HG03575 (cell line): ENCODE results near the gene HAVCR2.

Experiments
- ATAC-seq: cut with Tn5 transposase; IDR thresholded peaks from one replicate; pipeline ENCODE4 v1.9.1; 2021; ENCODE audit not compliant: unreplicated experiment, insufficient number of reproducible peaks, low FRiP score; ENCODE audit errors: extremely low read depth

Gene HAVCR2

DNA sequence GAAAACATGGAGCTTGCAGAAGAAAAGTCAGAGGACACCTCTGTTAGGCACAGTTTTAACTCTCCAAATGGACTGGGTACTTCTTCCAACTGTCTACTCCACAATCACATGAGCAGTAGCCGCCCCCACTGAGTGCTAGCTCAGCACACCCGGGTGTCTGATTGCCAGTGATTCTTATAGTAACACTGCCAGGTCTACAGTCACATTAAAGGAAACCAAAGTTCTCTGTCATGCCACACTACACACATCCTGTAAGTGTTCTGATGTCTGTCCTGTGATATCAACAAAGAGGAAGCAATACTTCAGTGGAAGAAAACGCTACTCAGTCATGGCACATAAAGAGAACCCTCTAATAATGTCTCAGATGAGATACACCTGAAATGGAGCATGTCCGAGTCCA, at the start of gene HAVCR2:
Gene HAVCR2 (minus strand): TSS at position 69 of the 400 bp plus-strand sequence. CDS start 61 bp downstream, at position 8.
- ATAC-seq, result peak; percentile 74

DNA sequence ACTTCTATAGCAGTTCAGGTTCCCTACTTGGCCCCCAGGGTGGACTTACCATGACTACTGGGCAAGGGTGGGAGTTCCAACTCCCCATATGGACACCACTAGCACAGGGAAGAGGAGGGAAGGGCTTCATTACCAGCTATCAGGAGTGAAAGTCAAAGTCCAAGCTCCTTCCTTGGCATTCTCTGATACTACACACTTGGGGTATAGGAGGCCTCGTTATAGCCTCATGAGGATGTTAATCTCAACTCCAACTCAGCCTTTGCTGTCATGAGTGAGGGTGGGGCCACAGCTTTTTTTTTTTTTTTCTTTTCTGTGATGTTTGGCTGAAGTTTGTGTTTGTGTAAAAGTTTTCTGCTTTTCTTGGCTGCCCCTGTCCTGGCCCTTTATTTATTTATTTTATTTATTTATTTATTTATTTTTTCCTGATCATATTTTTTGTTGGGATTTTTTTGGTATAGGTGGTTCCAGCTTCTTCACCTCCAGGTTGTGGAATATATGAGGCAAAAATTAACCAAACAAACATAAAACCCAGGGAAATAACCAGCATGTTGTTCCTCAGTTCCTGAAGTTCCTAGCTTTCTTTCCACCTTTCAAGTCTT, 48.5 kb upstream of the HAVCR2 start:
- no peak for ATAC-seq

DNA sequence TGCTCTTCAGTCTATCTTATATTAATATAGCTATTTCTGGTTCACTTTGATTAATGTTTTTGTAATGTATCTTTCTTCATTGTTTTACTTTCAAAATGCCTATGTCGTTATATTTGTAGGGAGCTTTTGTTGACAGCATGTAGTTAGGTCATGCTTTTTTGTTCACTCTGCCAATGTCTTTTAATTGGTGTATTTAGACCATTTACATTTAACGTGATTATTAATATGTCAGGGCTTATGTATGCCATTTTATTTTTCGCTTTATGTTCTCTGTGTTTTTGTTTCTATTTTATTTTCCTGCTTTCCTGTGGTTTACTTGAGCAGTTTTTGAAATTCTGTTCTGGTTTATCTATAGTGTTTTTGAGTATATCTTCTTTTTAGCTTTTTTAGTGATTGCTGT, 46.5 kb upstream of the HAVCR2 start:
- ATAC-seq, result no peak

DNA sequence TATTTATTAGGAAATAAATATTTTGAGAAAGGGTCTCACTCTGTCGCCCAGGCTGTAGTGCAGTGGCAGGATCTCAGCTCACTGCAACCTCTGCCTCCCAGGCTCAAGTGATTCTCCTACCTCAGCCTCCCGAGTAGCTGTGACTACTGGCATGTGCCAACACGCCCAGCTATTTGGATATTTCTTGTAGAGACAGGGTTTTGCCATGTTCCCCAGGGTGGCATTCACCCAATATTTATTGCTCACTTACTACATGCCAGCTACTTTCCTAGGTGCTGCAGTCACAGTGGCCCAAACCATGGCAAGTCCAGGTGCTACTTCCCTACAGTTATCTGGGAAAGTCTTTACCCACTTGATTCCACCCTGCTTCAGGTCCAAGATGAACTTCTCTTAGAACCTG, 42.2 kb upstream of the HAVCR2 start:
- ATAC-seq, result no peak

DNA sequence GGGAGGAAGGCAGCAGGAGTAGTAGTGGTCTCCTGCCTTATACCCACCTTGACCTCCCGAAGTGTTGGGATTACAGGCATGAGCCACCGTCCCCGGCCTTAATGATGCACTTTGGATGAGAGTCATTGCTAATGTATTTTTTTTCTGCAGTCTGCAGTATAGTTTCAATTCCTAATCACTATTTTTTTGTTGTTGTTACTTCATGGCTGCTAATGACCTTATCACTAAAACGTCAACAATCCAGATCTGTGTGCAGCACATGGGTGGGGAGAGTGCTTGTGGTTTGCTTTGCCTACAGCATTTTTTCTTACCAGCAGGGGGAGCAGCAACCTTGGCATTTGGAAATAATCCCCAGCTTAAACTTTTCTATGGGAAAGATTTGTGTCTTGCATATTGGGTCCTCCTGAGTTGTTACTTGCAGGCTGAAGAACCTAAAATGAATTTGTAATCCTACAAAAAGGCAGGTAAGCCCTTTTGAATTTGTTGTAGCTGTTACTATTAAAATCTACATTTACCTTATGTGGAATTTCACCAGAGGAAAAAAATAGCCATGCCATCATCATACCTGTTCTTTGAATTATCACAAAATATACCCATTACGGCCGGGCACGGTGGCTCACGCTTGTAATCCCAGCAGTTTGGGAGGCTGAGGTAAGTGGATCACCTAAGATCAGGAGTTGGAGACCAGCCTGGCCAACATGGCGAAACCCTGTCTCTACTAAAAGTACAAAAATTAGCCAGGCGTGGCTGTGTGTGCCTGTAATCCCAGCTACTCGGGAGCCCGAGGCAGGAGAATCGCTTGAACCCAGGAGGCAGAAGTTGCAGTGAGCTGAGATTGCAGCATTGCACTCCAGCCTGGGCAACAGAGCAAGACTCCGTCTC, 40.1 kb upstream of the HAVCR2 start:
- ATAC-seq, result peak; percentile 42

DNA sequence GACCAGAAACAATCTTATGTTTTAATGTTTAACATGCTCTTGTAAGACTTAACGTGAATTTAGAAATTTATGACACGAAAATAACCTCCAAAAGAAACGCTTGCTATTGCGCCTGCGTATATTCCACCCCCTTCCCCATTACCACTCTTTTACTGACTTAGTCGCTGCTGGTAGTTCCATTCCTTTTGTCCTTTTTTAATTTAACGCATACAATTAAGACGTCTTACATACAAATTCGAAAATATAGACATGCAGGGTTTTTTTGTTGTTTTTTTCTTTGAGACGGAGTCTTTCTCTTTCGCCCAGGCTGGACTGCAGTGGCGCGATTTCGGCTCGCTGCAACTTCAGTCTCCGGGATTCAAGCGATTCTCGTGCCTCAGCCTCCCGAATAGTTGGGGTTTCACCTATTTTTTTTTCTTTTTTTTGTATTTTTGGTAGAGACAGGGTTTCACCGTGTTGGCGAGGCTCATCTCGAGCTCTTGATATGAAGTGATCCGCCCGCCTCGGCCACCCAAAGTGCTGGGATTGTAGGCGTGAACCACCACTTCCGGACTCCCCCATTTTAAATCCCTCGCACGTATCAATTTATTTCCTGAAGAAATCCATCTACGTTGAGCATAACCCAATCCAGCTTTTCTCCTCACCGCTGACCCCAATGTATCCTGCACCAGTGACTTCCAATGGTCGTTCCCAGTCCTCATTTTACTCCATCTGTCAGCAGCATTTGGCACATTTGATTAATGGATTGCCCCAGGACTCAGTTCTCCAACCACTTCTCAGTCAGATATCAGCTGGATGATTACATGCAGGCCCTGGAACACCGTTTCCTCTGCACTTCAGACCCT, 34.5 kb upstream of the HAVCR2 start:
- peak; percentile 24 for ATAC-seq

DNA sequence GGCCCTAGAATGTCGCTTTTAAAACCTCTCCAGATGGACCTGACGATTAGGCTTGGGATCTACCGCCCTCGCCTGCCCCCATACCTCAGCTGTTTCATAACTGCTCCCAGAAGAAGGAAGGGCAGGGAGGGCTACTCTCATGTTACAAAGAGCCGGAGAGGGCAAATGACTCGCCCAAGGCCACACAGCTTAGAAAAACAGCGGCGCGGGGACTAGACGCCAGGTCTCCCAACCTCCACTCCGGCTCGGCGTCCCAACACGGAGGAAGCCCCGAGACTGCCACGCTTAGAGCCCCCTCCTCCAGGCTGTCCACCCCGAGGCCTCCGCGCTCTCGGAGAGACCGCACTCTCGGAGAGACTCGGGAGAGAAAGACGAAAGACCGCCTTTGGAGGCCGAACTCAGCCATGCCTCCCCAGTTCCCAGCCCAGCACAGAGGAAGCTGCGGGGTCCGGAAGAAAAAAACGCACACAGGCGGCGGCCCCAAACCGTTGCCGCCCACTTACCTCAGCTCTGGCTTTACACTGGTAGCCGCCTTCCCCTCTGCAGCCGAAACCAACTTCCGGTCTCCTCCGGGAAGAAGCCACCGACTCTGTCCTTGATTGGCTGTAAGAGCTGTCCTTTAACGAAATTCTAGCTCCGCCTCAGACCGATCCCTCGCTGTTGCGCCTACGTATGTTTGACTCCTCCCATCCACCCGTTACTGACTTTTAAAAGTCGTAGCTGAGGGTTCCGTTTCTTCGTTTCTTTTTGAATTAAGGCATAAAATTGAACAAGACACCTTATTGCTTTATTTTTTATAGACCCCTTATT, 33.7 kb upstream of the HAVCR2 start, which contains the start of gene MED7:
Gene MED7 (minus strand): TSS at position 549 of the 810 bp plus-strand sequence. CDS start 3,434 bp downstream, outside the sequence.
- ATAC-seq, result peak; percentile 99

DNA sequence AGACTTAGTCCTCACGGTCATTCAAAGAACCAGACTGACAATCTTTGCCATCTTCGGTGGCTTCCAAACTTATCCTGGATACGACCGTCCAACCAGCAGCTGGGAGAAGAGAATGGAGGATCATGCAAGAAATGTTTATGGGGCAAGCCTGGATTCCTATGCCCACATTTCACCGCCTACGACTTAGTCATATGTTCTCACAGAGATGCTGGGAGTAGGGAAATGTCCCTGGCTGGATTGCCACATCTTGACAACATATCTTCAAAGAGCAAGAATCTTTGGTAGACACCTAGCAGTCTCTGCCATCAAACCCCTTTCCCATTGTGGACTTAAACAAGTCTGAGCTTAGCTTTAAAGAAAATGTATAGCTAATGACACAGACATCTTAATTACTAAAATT, 28.8 kb upstream of the HAVCR2 start:
- no peak for ATAC-seq

DNA sequence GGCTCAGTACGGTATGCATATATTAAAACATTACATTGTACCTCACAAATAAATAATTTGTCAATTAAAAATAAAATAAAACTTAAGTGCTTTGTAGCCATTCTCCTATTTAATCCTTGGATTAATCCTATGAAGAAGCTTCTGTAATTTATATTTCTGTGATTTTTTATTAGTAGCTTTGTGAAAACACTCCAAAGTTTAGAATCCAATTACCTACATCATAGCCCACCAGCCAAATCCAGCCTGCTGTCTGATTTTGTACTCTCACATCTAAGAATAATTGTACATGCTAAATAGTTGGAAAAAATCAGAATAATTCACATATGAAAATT, 23.4 kb upstream of the HAVCR2 start:
- no peak for ATAC-seq

DNA sequence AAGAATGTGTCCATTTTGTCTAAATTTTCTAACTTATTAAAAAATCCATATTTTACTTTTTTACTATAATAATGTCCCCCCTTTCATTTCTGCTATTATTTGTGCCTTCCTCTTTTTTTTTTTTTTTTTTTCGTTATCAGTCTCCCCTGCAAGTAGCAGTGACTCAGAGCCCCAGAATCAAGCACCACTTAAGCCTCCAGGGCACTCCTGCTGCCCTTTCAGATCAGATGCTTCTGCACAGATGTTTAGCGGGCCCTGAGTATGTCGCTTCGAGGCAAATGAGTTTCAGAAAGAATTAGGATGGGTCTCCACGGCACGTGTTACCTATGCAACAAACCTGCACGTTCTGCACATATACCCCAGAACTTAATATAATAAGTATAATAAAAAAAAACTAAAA, 22.1 kb upstream of the HAVCR2 start:
- no peak for ATAC-seq

DNA sequence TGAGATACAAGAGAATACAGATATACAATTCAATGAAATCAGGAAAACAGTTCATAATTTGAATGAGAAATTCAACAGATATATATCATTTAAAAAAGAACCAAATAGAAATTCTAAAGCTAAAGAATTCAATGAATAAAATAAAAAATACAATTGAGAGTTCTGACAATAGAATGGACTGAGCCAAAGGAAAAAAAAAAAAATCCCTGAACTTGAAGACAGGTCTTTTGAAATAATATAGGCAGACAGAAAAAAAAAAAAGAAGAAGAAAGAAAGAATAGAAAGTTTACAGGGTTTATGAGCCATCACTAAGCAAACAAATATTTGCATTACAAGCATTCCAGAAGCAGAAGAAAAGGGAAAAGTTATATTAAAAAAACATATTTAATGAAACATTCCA, 12.9 kb upstream of the HAVCR2 start:
- no peak for ATAC-seq

DNA sequence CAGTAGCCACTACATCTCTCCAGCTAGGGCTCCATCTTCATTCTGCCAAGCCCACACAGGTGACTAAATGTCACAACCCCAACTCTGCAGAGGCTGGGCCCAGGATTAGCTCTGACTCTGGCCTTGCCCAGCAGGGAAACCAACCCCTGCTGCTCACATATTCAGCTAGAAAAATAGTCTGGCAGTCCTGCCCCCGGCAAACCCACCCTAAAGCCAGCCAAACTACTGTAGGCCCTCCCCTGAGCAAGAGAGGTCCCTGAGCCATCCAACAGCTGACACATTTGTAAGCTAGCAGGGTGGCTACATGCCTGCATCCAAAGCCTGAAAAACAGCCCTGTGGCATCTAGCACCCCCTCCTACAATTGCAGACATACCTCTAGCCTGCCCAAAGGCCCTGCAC, 11.3 kb upstream of the HAVCR2 start:
- ATAC-seq, result no peak

DNA sequence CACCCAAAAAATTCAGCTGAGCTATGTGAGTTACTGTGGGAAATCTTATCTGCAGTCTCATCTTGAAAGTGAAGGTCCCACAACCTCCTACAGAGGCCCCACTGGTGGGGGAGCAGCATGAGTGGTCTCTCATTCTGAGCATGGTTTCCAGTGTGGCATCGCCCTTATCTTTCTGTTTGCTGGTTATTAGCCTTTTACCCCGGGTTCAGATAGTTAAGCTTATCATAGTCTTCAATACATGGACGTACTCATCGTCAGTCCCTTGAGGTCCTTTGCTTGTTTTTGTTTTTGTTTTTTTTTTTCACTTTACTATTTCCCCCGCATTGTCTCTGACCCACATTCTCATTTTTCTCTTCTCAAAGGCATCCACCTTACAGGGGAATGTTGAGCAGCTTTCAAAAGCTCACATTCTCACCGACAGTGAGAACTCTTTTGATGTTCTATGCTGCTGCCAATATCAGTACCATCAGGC, 7.7 kb upstream of the HAVCR2 start:
- peak; percentile 58 for ATAC-seq

DNA sequence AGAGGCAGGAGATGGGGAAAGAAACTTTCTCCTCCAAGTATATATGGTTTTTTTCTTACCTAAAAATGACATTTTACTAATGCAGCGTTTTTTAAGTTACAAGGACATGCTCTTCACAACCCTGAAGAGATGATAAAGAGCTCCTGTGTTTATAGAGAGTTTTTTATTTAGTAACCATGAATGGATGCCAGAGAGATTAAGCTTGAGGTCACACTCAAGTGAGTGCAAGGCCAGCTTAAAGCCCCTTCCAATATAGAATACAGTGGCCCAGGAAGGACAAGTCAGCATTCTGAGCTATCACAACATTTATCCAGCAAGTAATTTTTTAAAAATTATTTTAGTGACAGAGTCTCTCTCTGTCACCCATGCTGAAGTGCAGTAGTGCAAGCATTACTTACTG, 6.7 kb upstream of the HAVCR2 start:
- ATAC-seq, result no peak

DNA sequence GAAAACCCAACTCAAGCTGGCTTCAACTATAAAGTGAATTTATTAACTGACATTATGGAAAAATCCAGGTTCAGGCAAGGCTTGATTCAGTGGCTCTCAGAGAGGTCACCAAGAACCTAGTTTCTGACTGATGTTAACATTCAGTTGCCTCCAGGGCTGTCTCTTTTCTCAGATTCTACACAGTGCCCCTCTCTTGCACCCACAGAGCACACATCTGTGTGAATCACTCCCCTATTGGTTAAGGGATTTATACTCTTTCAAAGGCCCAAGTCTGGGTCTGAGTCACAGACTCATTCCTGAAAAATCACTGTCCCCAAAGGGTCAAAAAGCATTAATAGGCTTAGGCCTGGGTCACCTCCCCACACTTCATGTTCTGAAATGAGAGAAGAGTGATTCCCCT, 6.2 kb upstream of the HAVCR2 start:
- ATAC-seq, result no peak

DNA sequence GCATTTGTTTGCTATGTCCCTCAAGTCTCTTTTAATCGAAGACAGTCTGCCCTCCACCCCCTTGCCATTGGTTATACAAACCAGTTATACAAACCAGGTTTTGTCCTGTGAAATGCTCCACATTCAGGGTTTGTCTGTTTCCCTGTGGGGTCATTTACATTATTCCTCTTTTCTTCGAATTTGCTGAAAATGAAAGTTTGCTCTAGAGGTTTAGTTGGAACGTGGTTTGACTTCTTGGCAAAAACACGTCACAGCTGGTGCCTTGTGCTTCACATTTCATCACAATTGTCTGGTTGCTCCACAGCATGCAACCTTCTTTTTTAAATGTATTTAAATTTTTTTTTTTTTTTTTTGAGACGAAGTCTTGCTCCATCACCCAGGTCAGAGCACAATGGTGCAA, 4.2 kb upstream of the HAVCR2 start:
- ATAC-seq, result no peak

DNA sequence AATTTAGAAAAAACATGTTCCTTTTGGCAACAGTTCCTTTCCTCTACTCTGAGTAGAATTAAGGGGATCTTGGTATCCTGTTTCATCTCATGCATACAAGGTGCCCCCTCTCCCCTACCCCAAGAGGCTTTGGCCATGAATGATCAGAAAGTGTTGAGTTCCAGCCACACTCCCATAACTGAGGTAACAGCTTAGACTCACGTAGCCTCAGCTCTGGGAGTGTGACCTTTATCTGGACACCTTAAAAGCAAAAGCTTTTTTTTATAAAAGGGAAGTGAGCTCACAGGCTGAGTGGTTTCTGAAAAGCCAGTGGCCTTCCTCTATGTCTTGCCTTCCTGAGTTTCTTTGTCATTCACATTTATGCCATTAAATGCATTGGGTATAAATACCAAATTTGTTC, 900 bp upstream of the HAVCR2 start:
- ATAC-seq, result no peak

DNA sequence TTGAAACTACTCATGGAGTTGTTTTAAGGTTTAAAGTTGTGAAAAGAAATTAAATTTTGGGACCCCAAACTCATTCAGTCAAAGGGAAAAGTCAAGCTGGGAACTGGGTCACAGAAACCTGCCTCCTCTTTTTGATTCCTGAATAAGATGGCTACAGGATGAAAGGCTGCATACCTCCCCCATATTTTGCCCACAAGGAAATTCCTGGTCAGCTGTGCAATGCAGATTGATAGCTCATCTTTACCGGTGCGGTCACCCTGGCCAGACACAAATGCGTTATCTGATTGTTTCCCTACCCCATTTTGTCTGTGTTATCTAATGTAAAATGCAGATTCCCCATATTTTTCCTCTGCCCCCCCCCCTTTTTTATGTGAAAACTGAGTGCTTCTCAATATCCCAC, 1.3 kb downstream of the HAVCR2 start:
- no peak for ATAC-seq
